ENCODE data around the gene HSD17B3. TPM values are rescaled to one million over a fixed set of nuclear protein-coding genes. Genes with fewer than 3 reads are reported as not detected.
"Not testable (repeated sequence)": the region's sequence is repeated elsewhere in the genome, so short reads cannot be mapped to it uniquely, and the experiment has no call there.

HSD17B3 gene
- total and polyA plus RNA-seq, 2 of the 13 experiments (the other 11 are each of a cell fraction or from before 2014, with no cell fraction given) = 0.12 TPM; not detected in 1

DNA sequence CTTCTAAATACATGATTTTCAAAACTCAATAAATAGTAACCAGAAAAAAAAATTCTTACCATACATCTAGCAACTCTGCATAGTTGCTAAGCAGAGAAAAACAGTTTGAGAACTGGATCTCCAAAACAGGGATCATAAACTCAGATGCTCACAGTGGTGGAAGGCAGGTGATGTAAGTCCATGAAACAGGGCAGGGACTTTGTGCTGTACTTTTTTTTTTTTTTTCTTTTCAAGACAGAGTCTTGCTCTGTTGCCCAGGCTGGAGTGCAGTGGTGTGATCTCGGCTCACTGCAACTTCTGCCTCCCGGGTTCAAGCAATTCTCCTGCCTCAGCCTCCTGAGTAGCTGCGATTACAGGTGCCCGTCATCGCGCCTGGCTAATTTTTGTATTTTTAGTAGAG, 5.0 kb upstream of the HSD17B3 start:
- H4K20me1 ChIP-seq (ENCODE audit: insufficient read depth, low read length); DNase-seq (ENCODE audit: low spot score); H3K79me2 ChIP-seq (ENCODE audit: insufficient read depth, low read length); CTCF ChIA-PET (ENCODE audit: low intra/inter-chr PET ratio, low total read pairs); H3K27me3 ChIP-seq (ENCODE audit: control insufficient read depth in 1 of 2, insufficient read depth in 2 of 2, low read length in 2 of 2); H3K4me2 ChIP-seq (ENCODE audit: low read depth, low read length); in situ Hi-C loops (cut with HindIII; ENCODE audit: extremely low pct_ligation_motif_present, low pct_unique_long_range_greater_than_20kb); H3K9ac ChIP-seq (ENCODE audit: insufficient read depth, low read depth, low read length); H3K27ac ChIP-seq (ENCODE audit: extremely low read length, insufficient read depth, low read length); H2AFZ ChIP-seq (ENCODE audit: low read length); H3K9me3 ChIP-seq (ENCODE audit: low read length); H3K4me3 ChIP-seq (replicated peaks in 1 of 3; ENCODE audit: insufficient read depth in 1 of 3, low read depth in 2 of 3, low read length in 3 of 3); ATAC-seq; H3K4me1 ChIP-seq (ENCODE audit: insufficient read depth, low read length); H3K36me3 ChIP-seq (replicated peaks in 1 of 2; ENCODE audit: control insufficient read depth in 1 of 2, insufficient read depth in 2 of 2, low read length in 2 of 2); BruUV-seq (replicated peaks); FAIRE-seq; POLR2A ChIA-PET: not testable (repeated sequence)
- intact Hi-C loops (cut with micrococcal nuclease; ENCODE audit: unreplicated experiment) = loop anchor here (5.0 kb wide), 1 partner anchor 430 kb away; no protein-coding TSS in a partner anchor
- peak; percentile 69 for TF ChIP-seq ZNF121 (CRISPR knock-in tag; IDR thresholded peaks at IDR 0.05)
- TF ChIP-seq, protein P1, sequence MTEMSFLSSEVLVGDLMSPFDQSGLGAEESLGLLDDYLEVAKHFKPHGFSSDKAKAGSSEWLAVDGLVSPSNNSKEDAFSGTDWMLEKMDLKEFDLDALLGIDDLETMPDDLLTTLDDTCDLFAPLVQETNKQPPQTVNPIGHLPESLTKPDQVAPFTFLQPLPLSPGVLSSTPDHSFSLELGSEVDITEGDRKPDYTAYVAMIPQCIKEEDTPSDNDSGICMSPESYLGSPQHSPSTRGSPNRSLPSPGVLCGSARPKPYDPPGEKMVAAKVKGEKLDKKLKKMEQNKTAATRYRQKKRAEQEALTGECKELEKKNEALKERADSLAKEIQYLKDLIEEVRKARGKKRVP (CRISPR knock-in tag; IDR thresholded peaks at IDR 0.05) = peak in 1 of 2 experiments; percentile 66; a peak in 1 of 4 replicates
- 77% methylated on average over 6 of the region's 6 CpGs for WGBS (ENCODE audit: low lambda C conversion rate)

DNA sequence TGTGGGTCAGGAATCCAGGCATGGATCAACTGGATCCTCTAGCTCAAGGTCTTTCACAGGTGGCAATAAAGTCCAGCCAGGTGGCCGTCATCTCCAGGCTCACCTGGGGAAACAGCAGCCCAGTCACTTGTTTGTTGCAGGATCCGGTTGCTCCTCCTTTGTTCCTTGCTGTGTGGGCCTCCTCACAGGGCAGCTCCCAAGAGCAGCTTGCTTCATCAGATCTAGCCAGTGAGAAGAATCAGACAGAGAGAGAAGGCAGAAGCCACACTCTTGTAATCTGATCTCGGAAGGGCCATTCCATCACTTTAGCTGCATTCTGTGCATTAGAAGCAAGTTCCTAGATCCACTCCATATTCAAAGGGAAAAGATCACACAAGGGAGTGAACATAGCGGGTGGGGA, 3.2 kb upstream of the HSD17B3 start:
- WGBS (ENCODE audit: low lambda C conversion rate) = 44% methylated on average over 4 of the region's 4 CpGs
- FAIRE-seq (no peak), ATAC-seq (no peak), DNase-seq (ENCODE audit: low spot score) (no peak)
- TF ChIP-seq, protein P2, sequence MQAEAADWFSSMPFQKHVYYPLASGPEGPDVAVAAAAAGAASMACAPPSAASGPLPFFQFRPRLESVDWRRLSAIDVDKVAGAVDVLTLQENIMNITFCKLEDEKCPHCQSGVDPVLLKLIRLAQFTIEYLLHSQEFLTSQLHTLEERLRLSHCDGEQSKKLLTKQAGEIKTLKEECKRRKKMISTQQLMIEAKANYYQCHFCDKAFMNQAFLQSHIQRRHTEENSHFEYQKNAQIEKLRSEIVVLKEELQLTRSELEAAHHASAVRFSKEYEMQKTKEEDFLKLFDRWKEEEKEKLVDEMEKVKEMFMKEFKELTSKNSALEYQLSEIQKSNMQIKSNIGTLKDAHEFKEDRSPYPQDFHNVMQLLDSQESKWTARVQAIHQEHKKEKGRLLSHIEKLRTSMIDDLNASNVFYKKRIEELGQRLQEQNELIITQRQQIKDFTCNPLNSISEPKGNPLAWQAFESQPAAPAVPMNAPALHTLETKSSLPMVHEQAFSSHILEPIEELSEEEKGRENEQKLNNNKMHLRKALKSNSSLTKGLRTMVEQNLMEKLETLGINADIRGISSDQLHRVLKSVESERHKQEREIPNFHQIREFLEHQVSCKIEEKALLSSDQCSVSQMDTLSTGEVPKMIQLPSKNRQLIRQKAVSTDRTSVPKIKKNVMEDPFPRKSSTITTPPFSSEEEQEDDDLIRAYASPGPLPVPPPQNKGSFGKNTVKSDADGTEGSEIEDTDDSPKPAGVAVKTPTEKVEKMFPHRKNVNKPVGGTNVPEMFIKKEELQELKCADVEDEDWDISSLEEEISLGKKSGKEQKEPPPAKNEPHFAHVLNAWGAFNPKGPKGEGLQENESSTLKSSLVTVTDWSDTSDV (CRISPR knock-in tag; IDR thresholded peaks at IDR 0.05) = no peak
- no peak for TF ChIP-seq FOXP1 (IDR thresholded peaks at IDR 0.05)
- no peak for TF ChIP-seq FOXP1 (CRISPR knock-in tag; IDR thresholded peaks at IDR 0.05)
- TF ChIP-seq, protein P3, sequence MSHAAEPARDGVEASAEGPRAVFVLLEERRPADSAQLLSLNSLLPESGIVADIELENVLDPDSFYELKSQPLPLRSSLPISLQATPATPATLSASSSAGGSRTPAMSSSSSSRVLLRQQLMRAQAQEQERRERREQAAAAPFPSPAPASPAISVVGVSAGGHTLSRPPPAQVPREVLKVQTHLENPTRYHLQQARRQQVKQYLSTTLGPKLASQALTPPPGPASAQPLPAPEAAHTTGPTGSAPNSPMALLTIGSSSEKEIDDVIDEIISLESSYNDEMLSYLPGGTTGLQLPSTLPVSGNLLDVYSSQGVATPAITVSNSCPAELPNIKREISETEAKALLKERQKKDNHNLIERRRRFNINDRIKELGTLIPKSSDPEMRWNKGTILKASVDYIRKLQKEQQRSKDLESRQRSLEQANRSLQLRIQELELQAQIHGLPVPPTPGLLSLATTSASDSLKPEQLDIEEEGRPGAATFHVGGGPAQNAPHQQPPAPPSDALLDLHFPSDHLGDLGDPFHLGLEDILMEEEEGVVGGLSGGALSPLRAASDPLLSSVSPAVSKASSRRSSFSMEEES (CRISPR knock-in tag; IDR thresholded peaks at IDR 0.05) = no peak
- TF ChIP-seq, protein P4, sequence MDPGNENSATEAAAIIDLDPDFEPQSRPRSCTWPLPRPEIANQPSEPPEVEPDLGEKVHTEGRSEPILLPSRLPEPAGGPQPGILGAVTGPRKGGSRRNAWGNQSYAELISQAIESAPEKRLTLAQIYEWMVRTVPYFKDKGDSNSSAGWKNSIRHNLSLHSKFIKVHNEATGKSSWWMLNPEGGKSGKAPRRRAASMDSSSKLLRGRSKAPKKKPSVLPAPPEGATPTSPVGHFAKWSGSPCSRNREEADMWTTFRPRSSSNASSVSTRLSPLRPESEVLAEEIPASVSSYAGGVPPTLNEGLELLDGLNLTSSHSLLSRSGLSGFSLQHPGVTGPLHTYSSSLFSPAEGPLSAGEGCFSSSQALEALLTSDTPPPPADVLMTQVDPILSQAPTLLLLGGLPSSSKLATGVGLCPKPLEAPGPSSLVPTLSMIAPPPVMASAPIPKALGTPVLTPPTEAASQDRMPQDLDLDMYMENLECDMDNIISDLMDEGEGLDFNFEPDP (CRISPR knock-in tag; conservative IDR thresholded peaks at IDR 0.05) = no peak
- no peak for TF ChIP-seq U2AF1 (optimal IDR thresholded peaks at IDR 0.05; ENCODE audit: low read depth, low read length)
- TF ChIP-seq, protein P5, sequence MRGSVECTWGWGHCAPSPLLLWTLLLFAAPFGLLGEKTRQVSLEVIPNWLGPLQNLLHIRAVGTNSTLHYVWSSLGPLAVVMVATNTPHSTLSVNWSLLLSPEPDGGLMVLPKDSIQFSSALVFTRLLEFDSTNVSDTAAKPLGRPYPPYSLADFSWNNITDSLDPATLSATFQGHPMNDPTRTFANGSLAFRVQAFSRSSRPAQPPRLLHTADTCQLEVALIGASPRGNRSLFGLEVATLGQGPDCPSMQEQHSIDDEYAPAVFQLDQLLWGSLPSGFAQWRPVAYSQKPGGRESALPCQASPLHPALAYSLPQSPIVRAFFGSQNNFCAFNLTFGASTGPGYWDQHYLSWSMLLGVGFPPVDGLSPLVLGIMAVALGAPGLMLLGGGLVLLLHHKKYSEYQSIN (CRISPR knock-in tag; IDR thresholded peaks at IDR 0.05; ENCODE audit: borderline replicate concordance) = no peak
- no peak for TF ChIP-seq PRMT3 (CRISPR knock-in tag; IDR thresholded peaks at IDR 0.05; ENCODE audit: borderline replicate concordance, low read depth)
- H3K9me3 ChIP-seq (ENCODE audit: low read length) = no peaks in the 10 kb centered on the region
- no peak overlapping the region for H2AFZ ChIP-seq (ENCODE audit: low read length)
- H3K27me3 ChIP-seq (ENCODE audit: control insufficient read depth in 1 of 2, insufficient read depth in 2 of 2, low read length in 2 of 2) = 0 out of 5 replicates have a peak, but pooled peaks cover 0 to 1% of the 10 kb centered on the region in 2 experiments
- H3K79me2 ChIP-seq (ENCODE audit: insufficient read depth, low read length) = no peaks in the 10 kb centered on the region
- H4K20me1 ChIP-seq (ENCODE audit: insufficient read depth, low read length) = no peaks in the 10 kb centered on the region
- no peaks in the 10 kb centered on the region for H3K4me1 ChIP-seq (ENCODE audit: insufficient read depth, low read length)
- H3K36me3 ChIP-seq (replicated peaks in 1 of 2; ENCODE audit: control insufficient read depth in 1 of 2, insufficient read depth in 2 of 2, low read length in 2 of 2) = no peaks in the 10 kb centered on the region
- H3K4me3 ChIP-seq (replicated peaks in 1 of 3; ENCODE audit: insufficient read depth in 1 of 3, low read depth in 2 of 3, low read length in 3 of 3) = no peak overlapping the region
- ChIA-PET POLR2A (interaction anchor here (0.8 kb wide), 1 partner anchor 77 kb away, joined by 3 read pairs; no protein-coding TSS in a partner anchor), CTCF (ENCODE audit: low intra/inter-chr PET ratio, low total read pairs) (no interaction called here)
- intact Hi-C loops (cut with micrococcal nuclease; ENCODE audit: unreplicated experiment) = loop anchor here (5.0 kb wide), 1 partner anchor 432 kb away; no protein-coding TSS in a partner anchor
- H3K4me2 ChIP-seq (ENCODE audit: low read depth, low read length) = no peak overlapping the region
- in situ Hi-C loops (cut with HindIII; ENCODE audit: extremely low pct_ligation_motif_present, low pct_unique_long_range_greater_than_20kb) = no loop called here
- BruUV-seq (replicated peaks) = no TSS peak
- H3K27ac ChIP-seq (ENCODE audit: extremely low read length, insufficient read depth, low read length) = no peak overlapping the region
- no peak overlapping the region for H3K9ac ChIP-seq (ENCODE audit: insufficient read depth, low read depth, low read length)

Data from HepG2 (cell line).